GM19463 (cell line): ENCODE measurements around the gene TSC2.
"Not testable (repeated sequence)": the region's sequence is repeated elsewhere in the genome, so short reads cannot be mapped to it uniquely, and the experiment has no call there.

ENCODE experiments used
- ATAC-seq: cut with Tn5 transposase; IDR thresholded peaks from one replicate; pipeline ENCODE4 v1.9.1; 2021; ENCODE audit warnings: mild to moderate bottlenecking, moderate library complexity; ENCODE audit not compliant: unreplicated experiment

TSC2 gene

GRCh38 chr16:2115591-2115973 is 67.8 kb downstream of the TSC2 start:
- ATAC-seq = no peak

GRCh38 chr16:2116428-2116827 is 68.6 kb downstream of the TSC2 start:
- ATAC-seq = not testable (repeated sequence)

DNA sequence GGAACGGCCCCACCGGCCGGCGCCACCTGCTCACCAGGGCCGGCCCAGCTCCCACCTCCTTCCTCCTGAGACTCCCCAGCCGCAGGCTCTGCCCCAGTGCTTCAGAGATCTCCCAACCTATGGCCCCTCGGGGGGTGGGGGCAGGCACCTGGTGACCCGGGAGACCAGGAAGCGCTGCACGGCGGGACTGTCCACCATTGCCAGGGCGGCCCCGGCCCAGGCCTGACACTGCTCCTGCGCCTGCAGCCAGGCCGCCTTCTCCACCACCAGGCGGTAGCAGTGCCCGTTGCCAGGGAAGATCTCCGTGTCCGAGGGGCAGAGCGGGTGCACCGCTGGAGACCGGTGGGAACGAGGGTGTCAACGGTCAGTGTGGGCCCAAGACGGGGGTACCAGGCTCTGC is 69.6 kb downstream of the TSC2 start:
- ATAC-seq = not testable (repeated sequence)

DNA sequence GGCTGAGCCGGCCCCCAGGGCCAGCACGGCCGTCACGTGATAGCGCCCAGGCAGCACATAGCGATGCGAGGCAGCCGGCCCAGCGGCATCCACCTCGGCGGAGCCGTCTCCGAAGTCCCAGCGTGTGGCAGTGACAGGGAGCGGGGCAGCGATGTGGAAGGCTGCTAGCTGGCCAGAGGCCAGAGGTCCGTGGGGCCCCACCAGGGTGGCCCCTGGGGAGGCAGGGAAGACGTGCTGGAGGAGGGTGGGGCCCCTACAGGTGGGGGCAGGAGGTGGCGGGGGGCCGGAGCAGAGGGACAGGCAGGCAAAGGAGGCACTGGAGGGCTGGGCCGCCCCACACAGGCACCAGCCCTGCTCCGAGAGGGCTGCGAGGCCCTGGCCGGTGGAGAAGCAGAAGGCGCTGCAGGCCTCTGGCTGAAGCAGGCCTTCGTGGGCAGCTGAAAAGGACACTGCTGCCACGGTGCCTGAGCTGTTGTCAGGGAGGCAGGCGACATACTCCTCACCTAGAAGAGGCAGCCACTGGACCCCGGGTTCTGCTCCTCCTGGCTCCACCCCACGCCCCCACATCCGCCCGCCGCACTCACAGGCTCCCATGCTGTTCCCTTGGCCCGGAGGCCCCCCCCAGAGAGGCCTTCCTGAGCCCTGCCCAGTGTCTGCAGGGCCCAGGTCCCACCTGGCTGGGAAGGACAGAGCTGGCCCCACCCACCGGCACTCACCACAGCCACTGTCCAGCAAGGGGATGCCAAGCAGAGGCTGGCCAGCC is 70.4 kb downstream of the TSC2 start:
- not testable (repeated sequence) for ATAC-seq

GRCh38 chr16:2121325-2121724 is 73.5 kb downstream of the TSC2 start:
- not testable (repeated sequence) for ATAC-seq

DNA sequence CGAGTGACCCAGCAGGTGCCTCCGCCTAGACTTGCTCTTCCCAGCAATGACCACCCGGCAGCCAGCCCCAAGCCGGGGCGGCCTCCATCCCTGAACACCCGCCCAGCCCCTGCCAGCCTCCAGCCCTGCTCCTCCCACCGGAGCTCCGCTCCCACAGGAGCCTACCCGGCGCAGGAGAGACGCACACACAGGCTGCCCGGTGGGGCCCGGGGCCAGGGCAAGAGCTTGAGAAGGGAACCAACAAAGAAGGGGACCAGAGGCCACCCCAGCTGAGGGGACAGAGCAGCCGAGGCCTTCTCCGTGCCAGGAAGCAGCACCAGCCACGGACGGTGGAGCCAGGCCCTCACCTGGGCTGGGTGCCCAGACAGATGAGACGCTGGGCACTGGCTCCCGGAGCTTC is 74.1 kb downstream of the TSC2 start:
- no peak for ATAC-seq

DNA sequence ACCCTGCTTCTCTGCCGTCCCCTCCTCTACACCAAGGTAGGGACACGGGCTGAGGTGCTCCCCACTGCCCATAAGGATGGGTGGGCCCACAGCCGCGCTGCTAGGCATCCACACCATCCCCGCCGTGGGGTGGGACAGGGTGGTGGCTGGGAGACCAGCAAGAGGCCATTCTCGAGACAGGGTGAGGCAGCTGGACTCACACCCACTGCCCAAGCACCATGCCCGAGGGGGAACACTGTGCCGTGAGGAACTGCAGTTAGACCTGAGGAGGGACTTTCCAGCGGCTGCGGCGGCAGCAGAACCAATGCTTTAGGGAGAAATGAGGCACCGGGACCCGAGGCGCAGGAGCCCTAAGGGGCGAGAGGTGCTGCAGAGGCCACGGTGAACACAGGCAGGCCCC is 74.6 kb downstream of the TSC2 start:
- no peak for ATAC-seq

DNA sequence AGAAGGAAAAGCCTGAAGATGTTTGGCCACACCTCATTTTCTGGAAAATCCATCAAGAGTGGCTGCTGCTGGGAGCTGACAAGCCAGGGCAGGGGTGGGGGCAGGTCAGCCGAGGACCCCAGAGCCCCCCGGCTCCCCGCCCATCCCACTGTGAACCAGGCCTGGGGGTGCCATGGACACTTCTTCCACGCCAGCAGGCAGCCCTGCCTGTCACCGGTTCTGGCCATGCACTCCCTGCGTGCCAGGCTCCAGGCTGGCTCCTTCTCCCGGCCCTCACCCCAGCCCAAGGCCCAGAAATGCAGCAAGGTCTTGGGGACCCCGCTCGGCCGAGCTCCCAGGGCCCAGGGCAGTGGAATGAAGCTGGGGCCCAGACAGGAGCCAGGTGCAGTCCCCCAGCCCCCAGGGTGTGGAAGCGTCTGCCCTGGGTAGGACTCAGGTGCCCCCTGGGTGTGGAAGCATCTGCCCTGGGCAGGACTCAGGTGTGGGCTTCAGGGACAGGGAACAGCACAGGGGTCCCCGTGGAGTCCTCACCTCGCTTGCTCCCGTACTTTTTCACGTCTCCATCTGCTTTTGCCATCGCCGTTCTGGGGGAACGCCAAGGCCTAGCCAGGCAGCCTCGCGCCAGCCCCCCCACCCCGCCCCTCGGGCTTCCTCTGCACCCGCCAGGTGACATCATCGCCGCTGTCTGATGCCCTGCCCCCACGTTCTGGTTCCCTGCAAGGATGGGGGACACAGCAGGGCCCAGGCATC is 75.3 kb downstream of the TSC2 start:
- not testable (repeated sequence) for ATAC-seq

DNA sequence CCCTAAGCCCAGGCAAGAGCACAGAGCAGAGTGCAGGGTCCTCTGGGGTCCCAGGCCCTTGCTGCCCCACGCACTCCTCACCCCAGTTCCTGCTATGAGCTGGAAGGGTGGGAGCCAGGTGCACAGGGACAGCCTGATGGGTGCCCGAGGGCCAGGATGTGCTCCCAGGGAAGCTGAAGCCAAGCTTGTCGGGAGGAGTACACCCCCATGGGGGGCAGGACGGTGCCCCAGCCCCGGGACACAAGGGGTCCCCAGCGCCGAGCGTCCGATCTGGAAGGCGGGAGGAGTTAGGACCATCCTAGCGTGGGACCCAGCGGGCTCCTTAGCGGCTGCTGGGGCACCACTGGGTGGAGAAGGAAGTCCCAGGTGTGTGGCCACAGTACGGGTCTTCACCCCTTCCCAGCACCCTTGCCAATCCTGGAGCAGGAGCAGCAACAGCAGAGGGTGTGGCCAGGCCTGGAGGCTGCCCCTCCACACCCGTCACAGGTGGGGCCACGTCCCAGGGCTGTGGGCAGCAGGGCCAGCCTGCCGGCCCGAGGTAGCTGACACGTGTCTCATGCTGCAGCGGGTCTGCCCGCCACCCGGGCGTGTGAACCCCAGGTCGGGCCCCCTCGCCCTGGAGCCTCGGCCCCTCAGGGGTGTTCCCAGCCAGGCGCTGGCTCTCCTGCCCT is 76.1 kb downstream of the TSC2 start:
- not testable (repeated sequence) for ATAC-seq

DNA sequence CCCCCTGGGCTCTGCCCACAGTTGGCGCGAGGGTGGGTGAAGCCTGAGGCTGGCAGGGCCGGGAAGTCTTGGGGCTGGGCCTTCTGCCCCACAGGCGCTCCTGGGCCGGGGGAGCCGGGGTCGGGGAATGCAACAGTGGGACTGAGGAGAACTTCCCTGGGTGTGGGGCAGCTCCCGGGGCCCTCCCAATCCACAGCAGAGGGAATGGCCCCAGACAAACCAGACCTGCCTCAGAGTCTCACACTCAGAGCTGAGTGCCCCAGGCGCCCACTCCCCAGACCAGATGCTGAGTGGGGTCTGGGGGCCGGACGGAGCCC is 76.5 kb downstream of the TSC2 start:
- not testable (repeated sequence) for ATAC-seq

- ATAC-seq = not testable (repeated sequence)
Observed at GRCh38 chr16:2124694-2125444, 77.1 kb downstream of the TSC2 start.

GRCh38 chr16:2125609-2126008 is 77.8 kb downstream of the TSC2 start:
- ATAC-seq = not testable (repeated sequence)

GRCh38 chr16:2126161-2126743 is 78.5 kb downstream of the TSC2 start:
- ATAC-seq = not testable (repeated sequence)

- not testable (repeated sequence) for ATAC-seq
Observed at GRCh38 chr16:2126928-2127556, 79.3 kb downstream of the TSC2 start.

- not testable (repeated sequence) for ATAC-seq
Observed at GRCh38 chr16:2127630-2128280, 80.0 kb downstream of the TSC2 start.

DNA sequence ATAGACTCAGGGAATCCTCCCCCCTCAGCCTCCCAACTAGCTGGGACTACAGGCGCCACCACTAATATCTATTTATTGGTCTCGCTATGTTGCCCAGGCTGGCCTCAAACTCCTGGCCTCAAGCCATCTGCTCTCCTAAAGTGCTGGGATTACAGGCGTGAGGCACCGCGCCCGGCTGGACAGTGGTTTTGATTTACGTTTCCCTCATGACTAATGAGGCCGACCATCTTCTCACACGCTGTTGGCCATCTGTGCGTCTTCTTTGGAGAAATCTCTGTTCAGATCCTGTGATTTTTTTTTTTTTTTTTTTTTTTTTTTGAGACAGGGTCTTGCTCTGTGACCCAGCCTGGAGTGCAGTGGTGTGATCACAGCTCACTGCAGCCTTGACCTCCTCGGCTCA is 81.5 kb downstream of the TSC2 start:
- ATAC-seq = not testable (repeated sequence)

GRCh38 chr16:2129890-2130447 is 82.2 kb downstream of the TSC2 start:
- ATAC-seq = not testable (repeated sequence)

GRCh38 chr16:2133797-2134196 is 86.0 kb downstream of the TSC2 start:
- ATAC-seq = not testable (repeated sequence)

DNA sequence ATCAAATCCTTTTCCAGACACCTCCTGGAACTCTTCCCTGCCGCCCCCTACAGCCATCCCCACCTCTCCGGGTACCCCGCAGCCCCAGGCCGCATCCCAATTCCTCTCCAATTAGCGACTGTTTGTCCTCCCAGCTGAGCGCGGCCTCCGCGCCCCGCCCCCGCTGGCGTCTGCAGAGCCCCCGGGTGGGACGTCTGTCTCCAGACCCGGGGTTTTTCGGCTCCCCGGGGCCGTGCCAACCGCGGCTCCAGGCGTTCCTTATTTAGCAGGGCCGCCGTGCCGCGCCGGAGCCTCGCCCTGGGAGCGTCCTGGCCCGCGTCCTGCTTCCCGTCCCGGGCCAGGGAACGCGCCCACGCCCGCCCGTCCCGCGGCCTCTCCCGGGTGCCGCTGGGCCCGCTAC is 87.3 kb downstream of the TSC2 start:
- ATAC-seq = not testable (repeated sequence)
